NB4 (cell line): ENCODE data around the gene ADAMTSL3.

ENCODE experiments used
- MYC ChIP-seq: IDR thresholded peaks from 2 replicates; pipeline ENCODE4 v1.6.1; 2011; ENCODE audit warnings: low read depth, low read length
- POLR2A ChIP-seq: IDR thresholded peaks from 2 replicates; pipeline ENCODE4 v1.6.1; 2011; ENCODE audit warnings: mild to moderate bottlenecking; ENCODE audit not compliant: insufficient read length; ENCODE audit errors: extremely low read depth
- TF ChIP-seq, protein P1 (sequence below): IDR thresholded peaks from one replicate; pipeline ENCODE4 v1.5.1; 2012; ENCODE audit warnings: low read depth, low read length
- TF ChIP-seq, protein P2 (sequence below): IDR thresholded peaks from 2 replicates; pipeline ENCODE4 v1.6.1; 2011; ENCODE audit warnings: low read depth, low read length

- TF ChIP-seq, protein P1, sequence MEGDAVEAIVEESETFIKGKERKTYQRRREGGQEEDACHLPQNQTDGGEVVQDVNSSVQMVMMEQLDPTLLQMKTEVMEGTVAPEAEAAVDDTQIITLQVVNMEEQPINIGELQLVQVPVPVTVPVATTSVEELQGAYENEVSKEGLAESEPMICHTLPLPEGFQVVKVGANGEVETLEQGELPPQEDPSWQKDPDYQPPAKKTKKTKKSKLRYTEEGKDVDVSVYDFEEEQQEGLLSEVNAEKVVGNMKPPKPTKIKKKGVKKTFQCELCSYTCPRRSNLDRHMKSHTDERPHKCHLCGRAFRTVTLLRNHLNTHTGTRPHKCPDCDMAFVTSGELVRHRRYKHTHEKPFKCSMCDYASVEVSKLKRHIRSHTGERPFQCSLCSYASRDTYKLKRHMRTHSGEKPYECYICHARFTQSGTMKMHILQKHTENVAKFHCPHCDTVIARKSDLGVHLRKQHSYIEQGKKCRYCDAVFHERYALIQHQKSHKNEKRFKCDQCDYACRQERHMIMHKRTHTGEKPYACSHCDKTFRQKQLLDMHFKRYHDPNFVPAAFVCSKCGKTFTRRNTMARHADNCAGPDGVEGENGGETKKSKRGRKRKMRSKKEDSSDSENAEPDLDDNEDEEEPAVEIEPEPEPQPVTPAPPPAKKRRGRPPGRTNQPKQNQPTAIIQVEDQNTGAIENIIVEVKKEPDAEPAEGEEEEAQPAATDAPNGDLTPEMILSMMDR, result no peak
- TF ChIP-seq POLR2A, result no peak
- TF ChIP-seq, protein P2, sequence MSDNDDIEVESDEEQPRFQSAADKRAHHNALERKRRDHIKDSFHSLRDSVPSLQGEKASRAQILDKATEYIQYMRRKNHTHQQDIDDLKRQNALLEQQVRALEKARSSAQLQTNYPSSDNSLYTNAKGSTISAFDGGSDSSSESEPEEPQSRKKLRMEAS, result no peak
- TF ChIP-seq MYC, result no peak
Observed at GRCh38 chr15:83694536-83694935, 40.6 kb downstream of the ADAMTSL3 start.
